ENCODE measurements around the gene ZFYVE27.

GRCh38 chr10:97704341-97704740, 32.6 kb upstream of the ZFYVE27 start:
- TF ChIP-seq POLR2A (IDR thresholded peaks at IDR 0.05) (no peak), CTCF (IDR thresholded peaks at IDR 0.05) (no peak), POLR2AphosphoS5 (IDR thresholded peaks at IDR 0.05) (no peak)
